Heart left ventricle (tissue), 16 donors: Measurements from ENCODE around the gene EDRF1. TPM values are rescaled to one million over a fixed set of nuclear protein-coding genes. Genes with fewer than 3 reads are reported as not detected.

Experiments used
- ATAC-seq, 4 donors: fragments of 200-7000 bp; cut with Tn5 transposase; one replicate each; pipeline ENCODE4 v1.9.1; 2020 to 2022; ENCODE audit warnings: moderate library complexity in 4 of 4, mild to moderate bottlenecking in 3 of 4, moderate number of reproducible peaks in 1 of 4
- DNase-seq, 5 donors: peaks; one replicate each; pipeline ENCODE4 v3.0.0-alpha.2; 2020
- H3K27ac ChIP-seq, 12 donors: fragments of 200-600 bp; sonication (generic) in 4 of 12; one replicate each; pipeline versions ENCODE4 v1.5.0 to v1.8.0; 2016 to 2022; ENCODE audit warnings: mild to moderate bottlenecking in 2 of 12
- H3K27me3 ChIP-seq, 9 donors: fragments of 200-600 bp; sonication (generic) in 2 of 9; one replicate each; pipeline versions ENCODE4 v1.5.1 to v1.8.0; 2016 to 2022; ENCODE audit warnings: mild to moderate bottlenecking in 3 of 9
- H3K36me3 ChIP-seq, 9 donors: fragments of 200-600 bp; sonication (generic) in 2 of 9; one replicate each; pipeline versions ENCODE4 v1.5.0 to v1.8.0; 2018 to 2022; ENCODE audit warnings: mild to moderate bottlenecking in 2 of 9
- H3K4me1 ChIP-seq, 12 donors: fragments of 200-600 bp; sonication (generic) in 4 of 12; one replicate each; pipeline versions ENCODE4 v1.5.0 to v1.8.0; 2016 to 2022; ENCODE audit warnings: mild to moderate bottlenecking in 3 of 12
- H3K4me3 ChIP-seq, 12 donors: fragments of 200-600 bp; sonication (generic) in 4 of 12; one replicate each; pipeline versions ENCODE4 v1.5.0 to v1.8.0; 2017 to 2022; ENCODE audit warnings: mild to moderate bottlenecking in 9 of 12, moderate library complexity in 4 of 12
- H3K9me3 ChIP-seq, 12 donors: fragments of 200-600 bp; sonication (generic) in 4 of 12; one replicate each; pipeline versions ENCODE4 v1.5.0 to v1.8.0; 2016 to 2022; ENCODE audit warnings: mild to moderate bottlenecking in 1 of 12
- CTCF ChIP-seq, 12 donors: fragments of 200-600 bp; sonication (generic) in 4 of 12; IDR thresholded peaks; one replicate each; pipeline versions ENCODE4 v1.5.0 to v1.8.0; 2018 to 2022; ENCODE audit warnings: antibody characterized with exemption in 12 of 12, mild to moderate bottlenecking in 5 of 12
- POLR2A ChIP-seq, 2 donors: fragments of 450-650 bp; IDR thresholded peaks; one replicate each; pipeline ENCODE4 v1.6.1; 2017; ENCODE audit warnings: antibody characterized with exemption in 2 of 2, mild to moderate bottlenecking in 2 of 2, moderate library complexity in 2 of 2
- WGBS, 4 donors: extraction: QIAGEN DNeasy Blood & Tissue Kit in 2 of 4; methylation state at CpG; one replicate each; pipeline versions ENCODE4 v1.1.5 to v1.1.7; 2013 to 2018; 5-methylcytosine and 5-hydroxymethylcytosine counted together
- intact Hi-C, 10 donors: fragments of 100-400 bp; cut with DNase I; formaldehyde crosslinking; loops; one replicate each; pipeline versions ENCODE4 v1.11.1 to v1.14.2; 2022
- polyA plus RNA-seq, 2 donors: library from polyadenylated mRNA; stranded (reverse); fragments of 200-250 nt; gene quantifications; one replicate each; pipeline ENCODE4 v1.2.3, GENCODE V29; 2013
- total RNA-seq, 9 donors: library from RNA; depleted of rRNA in 2 of 9; stranded (reverse); fragments of >200 nt in 2 of 9; fragmentation: NEBNext Ultra II Directional in 3 of 9; extraction: Animal tissue kit (Norgen Biotek cat#: 25700) in 3 of 9; gene quantifications; one replicate each; pipeline versions ENCODE4 v1.1.0 to v1.2.4, GENCODE V29; 2016 to 2023
- donor health status: ischemic (EF 13 %, LVEDD 7.1; RV severe dilation, severe dysfunction).
- donor health status: healthy with polysubstance abuse.
- donor health status: DM: no; HTN: yes; CAD: no.
- donor health status: DM: no; HTN: no; CAD: no.
- donor health status: ischemic (EF 25% LVEDD 6.9; RV normal size, moderate dysfunction).
- donor health status: ischemic (EF 25% LVEDD 5.7; RV mildly dilated, moderate dysfunction).
- donor health status: healthy.
- donor health status: DM: yes; HTN: yes; CAD: no.
- donor health status: ischemic (EF 35%, LVEDD 5.7; RV mildly dilated, moderate dysfunction).
- donor health status: nonischemic (EF 11% LVEDD 7.7; RV severe dilation, severe dysfunction).
- donor health status: DM: yes; HTN: yes; CAD: no.
- donor health status: PGD.
- donor health status: ischemic (EF 29% LVEDD 5.4; RV normal size, mild dysfunction).
- donor health status: nonischemic (EF 23%, LVEDD 6.1; RV moderate dilation, normal function).

Gene EDRF1
- total and polyA plus RNA-seq, 11 donors: 6.9 to 13.9 (median 9.8) TPM

DNA sequence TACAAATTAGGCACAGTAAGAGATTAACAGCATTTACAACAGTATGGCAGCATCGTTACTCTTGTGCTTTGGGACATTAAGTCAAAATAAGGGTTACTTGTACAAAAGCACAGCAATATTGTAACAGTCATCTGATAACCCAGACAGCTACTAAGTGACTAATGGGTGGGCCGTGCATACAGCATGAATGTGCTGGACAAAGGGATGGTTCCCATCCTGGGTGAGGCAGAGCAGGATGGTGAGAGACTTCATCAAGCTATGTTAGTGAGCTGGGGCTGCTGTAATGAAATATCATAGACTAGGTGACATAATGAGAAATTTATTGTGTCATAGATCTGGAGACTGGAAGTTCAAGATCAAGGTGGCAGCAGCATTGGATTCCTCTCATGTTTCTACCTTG, 25.4 kb downstream of the EDRF1 start:
- Histone ChIP-seq H3K4me1 (no peaks in the 10 kb centered on the region), H3K9me3 (no peaks in the 10 kb centered on the region), H3K27me3 (no peaks in the 10 kb centered on the region), H3K27ac (no peak overlapping the region), H3K4me3 (no peak overlapping the region), H3K36me3 (peaks cover 8 to 100% (median 99%) of the 10 kb centered on the region in 9 donors)
- intact Hi-C loops: loop anchor here in 1 of 10 donors (10.0 kb wide), 1 partner anchor 80 kb away; the partner anchor contains the start of genes BCCIP and UROS
- no peak for TF ChIP-seq CTCF (IDR thresholded peaks at IDR 0.05)
- TF ChIP-seq POLR2A (IDR thresholded peaks at IDR 0.05): no peak
- DNase-seq (no peak), ATAC-seq (no peak)
- WGBS, 4 donors: 94 to 98% (median 96%) methylated on average over 2 of the region's 2 CpGs

GRCh38 chr10:125747417-125747816, 27.9 kb downstream of the EDRF1 start:
- Histone ChIP-seq H3K4me3 (no peak overlapping the region), H3K9me3 (no peaks in the 10 kb centered on the region), H3K27ac (no peak overlapping the region), H3K27me3 (no peaks in the 10 kb centered on the region), H3K4me1 (no peaks in the 10 kb centered on the region), H3K36me3 (peaks cover 5 to 100% (median 99%) of the 10 kb centered on the region in 9 donors)
- TF ChIP-seq POLR2A (IDR thresholded peaks at IDR 0.05) (no peak), CTCF (IDR thresholded peaks at IDR 0.05) (no peak)
- 92 to 96% (median 93%) methylated on average over 5 of the region's 5 CpGs for WGBS, 4 donors
- intact Hi-C loops: loop anchor here in 1 of 10 donors (10.0 kb wide), 1 partner anchor 77 kb away; the partner anchor contains the start of genes BCCIP and UROS
- DNase-seq: no peak
- ATAC-seq: no peak

GRCh38 chr10:125756196-125756595, 36.7 kb downstream of the EDRF1 start:
- Histone ChIP-seq H3K4me3 (no peak overlapping the region), H3K36me3 (peaks cover 0 to 100% (median 97%) of the 10 kb centered on the region in 9 donors), H3K4me1 (no peaks in the 10 kb centered on the region), H3K9me3 (no peaks in the 10 kb centered on the region), H3K27ac (no peak overlapping the region), H3K27me3 (no peaks in the 10 kb centered on the region)
- ATAC-seq (no peak), DNase-seq (no peak)
- 78 to 86% (median 83%) methylated on average over 5 of the region's 5 CpGs for WGBS, 4 donors
- TF ChIP-seq POLR2A (IDR thresholded peaks at IDR 0.05) (no peak), CTCF (IDR thresholded peaks at IDR 0.05) (no peak)
- intact Hi-C loops: no loop called here

GRCh38 chr10:125756853-125757487, 37.5 kb downstream of the EDRF1 start:
- Histone ChIP-seq H3K27ac (no peak overlapping the region), H3K36me3 (peaks cover 0 to 100% (median 97%) of the 10 kb centered on the region in 9 donors), H3K9me3 (no peaks in the 10 kb centered on the region), H3K4me1 (no peaks in the 10 kb centered on the region), H3K27me3 (no peaks in the 10 kb centered on the region), H3K4me3 (no peak overlapping the region)
- TF ChIP-seq CTCF (IDR thresholded peaks at IDR 0.05) (no peak), POLR2A (IDR thresholded peaks at IDR 0.05) (no peak)
- ATAC-seq: no peak
- WGBS, 4 donors: 92 to 94% (median 94%) methylated on average over 5 of the region's 5 CpGs
- intact Hi-C loops: no loop called here
- DNase-seq: no peak
